ENCODE measurements around the gene SH3BGRL3. TPM values are rescaled to one million over a fixed set of nuclear protein-coding genes. Genes with fewer than 3 reads are reported as not detected.

Gene SH3BGRL3
- total and polyA plus RNA-seq, 2 of the 13 experiments (the other 11 are each of a cell fraction or from before 2014, with no cell fraction given): 11.4 to 12.2 TPM

DNA sequence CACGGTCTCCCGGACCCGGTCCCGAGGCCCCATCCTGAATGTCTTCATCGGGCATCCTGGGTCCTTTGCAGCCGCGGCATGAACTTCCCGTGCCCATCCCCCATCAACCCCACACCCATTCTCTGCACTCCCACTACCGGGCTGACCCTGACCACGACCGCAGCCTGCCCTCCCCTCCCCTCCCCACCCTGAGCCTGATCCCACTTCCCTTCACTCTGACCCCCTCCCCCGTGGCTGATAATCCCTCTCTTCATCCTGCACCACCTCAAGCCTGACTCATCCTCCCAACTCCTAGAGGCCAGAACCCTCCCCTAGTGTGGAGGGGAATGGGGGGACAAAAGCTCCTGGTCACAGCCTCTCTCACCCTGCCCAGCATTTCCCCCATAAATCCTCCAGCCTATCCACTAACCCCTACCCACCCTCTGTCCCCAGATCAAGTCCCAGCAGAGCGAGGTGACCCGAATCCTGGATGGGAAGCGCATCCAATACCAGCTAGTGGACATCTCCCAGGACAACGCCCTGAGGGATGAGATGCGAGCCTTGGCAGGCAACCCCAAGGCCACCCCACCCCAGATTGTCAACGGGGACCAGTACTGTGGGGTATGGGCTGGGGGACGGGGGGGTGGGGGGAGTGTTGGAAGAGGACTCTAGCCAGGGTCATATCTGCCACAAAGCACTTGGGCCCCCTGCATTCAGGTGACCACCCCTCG is 602 bp downstream of the SH3BGRL3 start:
- H3K79me2 ChIP-seq (ENCODE audit: insufficient read depth, low read length): no peaks in the 10 kb centered on the region
- no peaks in the 10 kb centered on the region for H4K20me1 ChIP-seq (ENCODE audit: insufficient read depth, low read length)
- FAIRE-seq (no peak), DNase-seq (ENCODE audit: low spot score) (no peak), ATAC-seq (peak; percentile 2)
- peak overlapping the region; percentile 85 for H3K4me2 ChIP-seq (ENCODE audit: low read depth, low read length)
- intact Hi-C loops (cut with micrococcal nuclease; ENCODE audit: unreplicated experiment): no loop called here
- WGBS (ENCODE audit: low lambda C conversion rate): 53% methylated on average over 10 of the region's 20 CpGs
- H3K36me3 ChIP-seq (replicated peaks in 1 of 2; ENCODE audit: control insufficient read depth in 1 of 2, insufficient read depth in 2 of 2, low read length in 2 of 2): peaks cover 11 to 30% of the 10 kb centered on the region in 2 experiments
- BruUV-seq (replicated peaks): no TSS peak
- no peaks in the 10 kb centered on the region for H3K9me3 ChIP-seq (ENCODE audit: low read length)
- no peaks in the 10 kb centered on the region for H3K27me3 ChIP-seq (ENCODE audit: control insufficient read depth in 1 of 2, insufficient read depth in 2 of 2, low read length in 2 of 2)
- ChIA-PET POLR2A (interaction anchor here (1.1 to 2.9 kb wide), 7 partner anchors 47 to 151 kb away, joined by 3 to 13 read pairs (median 5); partner anchors contain the start of genes CEP85, CRYBG2 and DHDDS), CTCF (ENCODE audit: low intra/inter-chr PET ratio, low total read pairs) (no interaction called here)
- H3K9ac ChIP-seq (ENCODE audit: insufficient read depth, low read depth, low read length): peak overlapping the region; percentile 69
- H3K4me1 ChIP-seq (ENCODE audit: insufficient read depth, low read length): peaks cover 39% of the 10 kb centered on the region
- H3K27ac ChIP-seq (ENCODE audit: extremely low read length, insufficient read depth, low read length): peak overlapping the region; percentile 51
- peak overlapping the region; percentile 61 to 78 (median 68); a peak in 5 of 6 replicates for H3K4me3 ChIP-seq (replicated peaks in 1 of 3; ENCODE audit: insufficient read depth in 1 of 3, low read depth in 2 of 3, low read length in 3 of 3)
- in situ Hi-C loops (cut with HindIII; ENCODE audit: extremely low pct_ligation_motif_present, low pct_unique_long_range_greater_than_20kb): loop anchor here (5.0 kb wide), 2 partner anchors 42 to 112 kb away; no protein-coding TSS in a partner anchor
- H2AFZ ChIP-seq (ENCODE audit: low read length): no peak overlapping the region
- TF ChIP-seq TOPORS (CRISPR knock-in tag; IDR thresholded peaks at IDR 0.05) (0 out of 2 replicates have a peak, but pooled peaks have one; percentile 10), TSC22D2 (CRISPR knock-in tag; IDR thresholded peaks at IDR 0.05; ENCODE audit: borderline replicate concordance) (no peak), RBM39 (IDR thresholded peaks at IDR 0.05; ENCODE audit: low read depth, low read length, poor library complexity, severe bottlenecking) (peak; percentile 3), HNRNPK (IDR thresholded peaks at IDR 0.05; ENCODE audit: low read depth, low read length, poor library complexity, severe bottlenecking) (peak; percentile 43), ZNF17 (CRISPR knock-in tag; IDR thresholded peaks at IDR 0.05) (no peak), ZNF225 (CRISPR knock-in tag; IDR thresholded peaks at IDR 0.05) (0 out of 2 replicates have a peak, but pooled peaks have one; percentile 8), HES4 (CRISPR knock-in tag; IDR thresholded peaks at IDR 0.05; ENCODE audit: borderline replicate concordance) (0 out of 2 replicates have a peak, but pooled peaks have one; percentile 8), ZNF772 (CRISPR knock-in tag; IDR thresholded peaks at IDR 0.05) (no peak), ZNF431 (CRISPR knock-in tag; IDR thresholded peaks at IDR 0.05; ENCODE audit: borderline replicate concordance, low read depth) (0 out of 2 replicates have a peak, but pooled peaks have one; percentile 13)
- TF ChIP-seq, protein P1, sequence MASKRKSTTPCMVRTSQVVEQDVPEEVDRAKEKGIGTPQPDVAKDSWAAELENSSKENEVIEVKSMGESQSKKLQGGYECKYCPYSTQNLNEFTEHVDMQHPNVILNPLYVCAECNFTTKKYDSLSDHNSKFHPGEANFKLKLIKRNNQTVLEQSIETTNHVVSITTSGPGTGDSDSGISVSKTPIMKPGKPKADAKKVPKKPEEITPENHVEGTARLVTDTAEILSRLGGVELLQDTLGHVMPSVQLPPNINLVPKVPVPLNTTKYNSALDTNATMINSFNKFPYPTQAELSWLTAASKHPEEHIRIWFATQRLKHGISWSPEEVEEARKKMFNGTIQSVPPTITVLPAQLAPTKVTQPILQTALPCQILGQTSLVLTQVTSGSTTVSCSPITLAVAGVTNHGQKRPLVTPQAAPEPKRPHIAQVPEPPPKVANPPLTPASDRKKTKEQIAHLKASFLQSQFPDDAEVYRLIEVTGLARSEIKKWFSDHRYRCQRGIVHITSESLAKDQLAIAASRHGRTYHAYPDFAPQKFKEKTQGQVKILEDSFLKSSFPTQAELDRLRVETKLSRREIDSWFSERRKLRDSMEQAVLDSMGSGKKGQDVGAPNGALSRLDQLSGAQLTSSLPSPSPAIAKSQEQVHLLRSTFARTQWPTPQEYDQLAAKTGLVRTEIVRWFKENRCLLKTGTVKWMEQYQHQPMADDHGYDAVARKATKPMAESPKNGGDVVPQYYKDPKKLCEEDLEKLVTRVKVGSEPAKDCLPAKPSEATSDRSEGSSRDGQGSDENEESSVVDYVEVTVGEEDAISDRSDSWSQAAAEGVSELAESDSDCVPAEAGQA (IDR thresholded peaks at IDR 0.05; ENCODE audit: low read depth): no peak
- TF ChIP-seq, protein P1 (CRISPR knock-in tag; IDR thresholded peaks at IDR 0.05; ENCODE audit: borderline replicate concordance): no peak
- TF ChIP-seq, protein P2, sequence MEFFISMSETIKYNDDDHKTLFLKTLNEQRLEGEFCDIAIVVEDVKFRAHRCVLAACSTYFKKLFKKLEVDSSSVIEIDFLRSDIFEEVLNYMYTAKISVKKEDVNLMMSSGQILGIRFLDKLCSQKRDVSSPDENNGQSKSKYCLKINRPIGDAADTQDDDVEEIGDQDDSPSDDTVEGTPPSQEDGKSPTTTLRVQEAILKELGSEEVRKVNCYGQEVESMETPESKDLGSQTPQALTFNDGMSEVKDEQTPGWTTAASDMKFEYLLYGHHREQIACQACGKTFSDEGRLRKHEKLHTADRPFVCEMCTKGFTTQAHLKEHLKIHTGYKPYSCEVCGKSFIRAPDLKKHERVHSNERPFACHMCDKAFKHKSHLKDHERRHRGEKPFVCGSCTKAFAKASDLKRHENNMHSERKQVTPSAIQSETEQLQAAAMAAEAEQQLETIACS (CRISPR knock-in tag; IDR thresholded peaks at IDR 0.05): no peak
